ENCODE results near the gene ADAM8. TPM values are rescaled to one million over a fixed set of nuclear protein-coding genes. Genes with fewer than 3 reads are reported as not detected.

The ADAM8 gene
- total RNA-seq, 2 donors from 2014 or later: 3.7 to 5.5 TPM

DNA sequence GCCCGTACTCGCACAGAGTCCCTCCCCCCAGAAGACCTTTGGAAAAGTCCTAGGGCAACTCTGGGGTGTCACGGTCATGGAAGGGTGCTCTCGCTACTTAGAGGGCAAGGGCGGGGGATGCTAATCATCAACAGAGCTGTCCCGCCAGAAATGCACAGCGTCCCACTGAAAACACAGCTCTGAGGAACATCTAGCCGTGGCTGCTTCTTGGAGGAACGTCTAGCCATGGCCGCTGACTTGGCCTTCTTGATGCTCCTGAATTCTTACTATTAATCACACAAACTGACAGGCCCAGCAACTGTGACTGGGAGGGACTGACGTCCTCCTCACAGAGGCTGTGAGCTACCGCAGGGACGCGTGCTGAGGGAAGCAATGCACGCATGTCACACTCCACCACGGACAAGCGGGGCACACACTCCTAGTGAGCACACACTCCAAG is 30.3 kb upstream of the ADAM8 start:
- Histone ChIP-seq H3K36me3 (ENCODE audit: control insufficient read depth, insufficient read depth, low read length) (peaks cover 28% of the 10 kb centered on the region), H3K27ac (ENCODE audit: low read depth, low read length) (no peak overlapping the region), H3K9me3 (ENCODE audit: control insufficient read depth, low read length) (no peaks in the 10 kb centered on the region), H3K27me3 (ENCODE audit: control insufficient read depth, insufficient read depth, low read length, poor library complexity, severe bottlenecking) (no peaks in the 10 kb centered on the region), H3K4me1 (ENCODE audit: control insufficient read depth, insufficient read depth, low read length) (peaks cover 14% of the 10 kb centered on the region), H3K9ac (ENCODE audit: extremely low read depth, low read length, poor library complexity, severe bottlenecking) (no peak overlapping the region), H3K4me3 (ENCODE audit: low read length) (peak overlapping the region; percentile 96)
- TF ChIP-seq, protein P1, sequence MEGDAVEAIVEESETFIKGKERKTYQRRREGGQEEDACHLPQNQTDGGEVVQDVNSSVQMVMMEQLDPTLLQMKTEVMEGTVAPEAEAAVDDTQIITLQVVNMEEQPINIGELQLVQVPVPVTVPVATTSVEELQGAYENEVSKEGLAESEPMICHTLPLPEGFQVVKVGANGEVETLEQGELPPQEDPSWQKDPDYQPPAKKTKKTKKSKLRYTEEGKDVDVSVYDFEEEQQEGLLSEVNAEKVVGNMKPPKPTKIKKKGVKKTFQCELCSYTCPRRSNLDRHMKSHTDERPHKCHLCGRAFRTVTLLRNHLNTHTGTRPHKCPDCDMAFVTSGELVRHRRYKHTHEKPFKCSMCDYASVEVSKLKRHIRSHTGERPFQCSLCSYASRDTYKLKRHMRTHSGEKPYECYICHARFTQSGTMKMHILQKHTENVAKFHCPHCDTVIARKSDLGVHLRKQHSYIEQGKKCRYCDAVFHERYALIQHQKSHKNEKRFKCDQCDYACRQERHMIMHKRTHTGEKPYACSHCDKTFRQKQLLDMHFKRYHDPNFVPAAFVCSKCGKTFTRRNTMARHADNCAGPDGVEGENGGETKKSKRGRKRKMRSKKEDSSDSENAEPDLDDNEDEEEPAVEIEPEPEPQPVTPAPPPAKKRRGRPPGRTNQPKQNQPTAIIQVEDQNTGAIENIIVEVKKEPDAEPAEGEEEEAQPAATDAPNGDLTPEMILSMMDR (conservative IDR thresholded peaks at IDR 0.05): no peak
- Mint-ChIP-seq H3K27ac (no peak overlapping the region), H3K9me3 (no peaks in the 10 kb centered on the region), H3K36me3 (ENCODE audit: low read depth) (peaks cover 31% of the 10 kb centered on the region), H3K4me3 (peak overlapping the region; percentile 93), H3K4me1 (peaks cover 17% of the 10 kb centered on the region), H3K27me3 (ENCODE audit: insufficient read depth) (no peaks in the 10 kb centered on the region)
- DNase-seq: no peak
- WGBS, 2 experiments (ENCODE audit: insufficient coverage in 1 of 2, insufficient read length in 1 of 2): 93 to 97% methylated on average over 11 to 17 of the region's 17 CpGs

GRCh38 chr10:133306097-133306476 is 29.4 kb upstream of the ADAM8 start:
- no peak overlapping the region for H3K27ac Mint-ChIP-seq
- H3K4me1 ChIP-seq (ENCODE audit: control insufficient read depth, insufficient read depth, low read length): peaks cover 14% of the 10 kb centered on the region
- H3K9me3 ChIP-seq (ENCODE audit: control insufficient read depth, low read length): no peaks in the 10 kb centered on the region
- H3K27me3 Mint-ChIP-seq (ENCODE audit: insufficient read depth): no peaks in the 10 kb centered on the region
- peaks cover 22% of the 10 kb centered on the region for H3K36me3 Mint-ChIP-seq (ENCODE audit: low read depth)
- no peaks in the 10 kb centered on the region for H3K27me3 ChIP-seq (ENCODE audit: control insufficient read depth, insufficient read depth, low read length, poor library complexity, severe bottlenecking)
- H3K9me3 Mint-ChIP-seq: no peaks in the 10 kb centered on the region
- 86 to 88% methylated on average over 4 to 5 of the region's 5 CpGs for WGBS, 2 experiments (ENCODE audit: insufficient coverage in 1 of 2, insufficient read length in 1 of 2)
- H3K4me3 Mint-ChIP-seq: no peak overlapping the region
- no peak overlapping the region for H3K9ac ChIP-seq (ENCODE audit: extremely low read depth, low read length, poor library complexity, severe bottlenecking)
- DNase-seq: no peak
- H3K4me1 Mint-ChIP-seq: peaks cover 17% of the 10 kb centered on the region
- H3K4me3 ChIP-seq (ENCODE audit: low read length): peak overlapping the region; percentile 4
- TF ChIP-seq, protein P1 (conservative IDR thresholded peaks at IDR 0.05): no peak
- peaks cover 23% of the 10 kb centered on the region for H3K36me3 ChIP-seq (ENCODE audit: control insufficient read depth, insufficient read depth, low read length)
- H3K27ac ChIP-seq (ENCODE audit: low read depth, low read length): no peak overlapping the region

GRCh38 chr10:133303206-133303605 is 26.5 kb upstream of the ADAM8 start:
- peaks cover 39% of the 10 kb centered on the region for H3K36me3 Mint-ChIP-seq (ENCODE audit: low read depth)
- no peak overlapping the region for H3K27ac Mint-ChIP-seq
- TF ChIP-seq, protein P1 (conservative IDR thresholded peaks at IDR 0.05): no peak
- WGBS, 2 experiments (ENCODE audit: insufficient coverage in 1 of 2, insufficient read length in 1 of 2): 93 to 94% methylated on average over 6 to 10 of the region's 10 CpGs
- Histone ChIP-seq H3K27ac (ENCODE audit: low read depth, low read length) (no peak overlapping the region), H3K9ac (ENCODE audit: extremely low read depth, low read length, poor library complexity, severe bottlenecking) (no peak overlapping the region), H3K4me3 (ENCODE audit: low read length) (no peak overlapping the region), H3K9me3 (ENCODE audit: control insufficient read depth, low read length) (no peaks in the 10 kb centered on the region), H3K36me3 (ENCODE audit: control insufficient read depth, insufficient read depth, low read length) (peaks cover 34% of the 10 kb centered on the region), H3K4me1 (ENCODE audit: control insufficient read depth, insufficient read depth, low read length) (peaks cover 14% of the 10 kb centered on the region), H3K27me3 (ENCODE audit: control insufficient read depth, insufficient read depth, low read length, poor library complexity, severe bottlenecking) (no peaks in the 10 kb centered on the region)
- no peaks in the 10 kb centered on the region for H3K27me3 Mint-ChIP-seq (ENCODE audit: insufficient read depth)
- no peak for DNase-seq
- peaks cover 17% of the 10 kb centered on the region for H3K4me1 Mint-ChIP-seq
- no peak overlapping the region for H3K4me3 Mint-ChIP-seq
- no peaks in the 10 kb centered on the region for H3K9me3 Mint-ChIP-seq
